Measurements from ENCODE around the gene KRT9.

DNA sequence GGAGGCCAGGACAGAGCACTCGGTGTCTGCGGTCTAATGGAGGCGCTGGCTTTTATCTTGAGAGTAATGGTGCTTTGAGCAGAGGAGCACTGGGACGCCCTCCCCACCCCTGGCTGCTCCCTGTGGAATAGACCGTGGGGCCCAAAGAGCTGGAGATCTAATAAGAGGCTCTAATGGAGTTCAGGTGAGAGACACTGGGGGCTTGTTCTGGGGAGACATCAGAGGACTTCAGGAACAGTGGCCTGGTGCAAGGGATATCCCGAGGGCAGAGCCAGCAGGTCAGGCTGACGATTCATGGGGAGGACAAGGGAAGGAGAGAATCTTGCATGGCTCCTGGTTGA is 34.3 kb downstream of the KRT9 start:
- TF ChIP-seq, protein P1, sequence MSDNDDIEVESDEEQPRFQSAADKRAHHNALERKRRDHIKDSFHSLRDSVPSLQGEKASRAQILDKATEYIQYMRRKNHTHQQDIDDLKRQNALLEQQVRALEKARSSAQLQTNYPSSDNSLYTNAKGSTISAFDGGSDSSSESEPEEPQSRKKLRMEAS (IDR thresholded peaks at IDR 0.05; ENCODE audit: low read depth, low read length) = no peak
- no peak for TF ChIP-seq POLR2A (IDR thresholded peaks at IDR 0.05; ENCODE audit: extremely low read depth, insufficient read length)
